Stimulated activated CD8-positive, alpha-beta memory T cell treated with anti-CD3 and anti-CD28 coated beads, Interleukin-15, amount 100 ng/mL, for 24 hours (primary cell): ENCODE results near the gene SEMA3D.

Source experiments
- DNase-seq: peaks from one replicate; pipeline ENCODE4 v3.0.0-alpha.2; 2020; ENCODE audit warnings: low read depth

Gene SEMA3D

GRCh38 chr7:85186521-85187241 is at the start of gene SEMA3D:
Gene SEMA3D (minus strand): TSS chr7:85187056. CDS start chr7:85121891, 65,165 bp downstream.
- DNase-seq: no peak

- no peak for DNase-seq
These were observed 47.9 kb upstream of the SEMA3D start for GRCh38 chr7:85234730-85235129.

GRCh38 chr7:85232068-85232467 is 45.2 kb upstream of the SEMA3D start:
- DNase-seq: no peak

GRCh38 chr7:85230623-85231022 is 43.8 kb upstream of the SEMA3D start:
- no peak for DNase-seq

GRCh38 chr7:85229544-85229943 is 42.7 kb upstream of the SEMA3D start:
- DNase-seq: no peak

- no peak for DNase-seq
These were observed 39.7 kb upstream of the SEMA3D start for GRCh38 chr7:85226361-85227085.

- DNase-seq: no peak
These were observed 37.3 kb upstream of the SEMA3D start for GRCh38 chr7:85224171-85224570.

- no peak for DNase-seq
These were observed 35.7 kb upstream of the SEMA3D start for GRCh38 chr7:85222522-85222921.

- no peak for DNase-seq
These were observed 34.9 kb upstream of the SEMA3D start for GRCh38 chr7:85221796-85222195.

- no peak for DNase-seq
These were observed 33.8 kb upstream of the SEMA3D start for GRCh38 chr7:85220651-85221050.

- no peak for DNase-seq
These were observed 33.2 kb upstream of the SEMA3D start for GRCh38 chr7:85220023-85220422.

- no peak for DNase-seq
These were observed 30.2 kb upstream of the SEMA3D start for GRCh38 chr7:85217085-85217484.

GRCh38 chr7:85215098-85215497 is 28.2 kb upstream of the SEMA3D start:
- DNase-seq: no peak

- no peak for DNase-seq
These were observed 26.6 kb upstream of the SEMA3D start for GRCh38 chr7:85213500-85213899.

- no peak for DNase-seq
These were observed 18.9 kb upstream of the SEMA3D start for GRCh38 chr7:85205754-85206153.

- DNase-seq: no peak
These were observed 17.6 kb upstream of the SEMA3D start for GRCh38 chr7:85204496-85204895.

GRCh38 chr7:85204061-85204460 is 17.2 kb upstream of the SEMA3D start:
- DNase-seq: no peak

GRCh38 chr7:85201209-85201608 is 14.4 kb upstream of the SEMA3D start:
- DNase-seq: no peak

GRCh38 chr7:85196696-85197095 is 9.8 kb upstream of the SEMA3D start:
- no peak for DNase-seq

- no peak for DNase-seq
These were observed 4.5 kb upstream of the SEMA3D start for GRCh38 chr7:85191383-85191782.

GRCh38 chr7:85186083-85186520 is 754 bp downstream of the SEMA3D start:
- no peak for DNase-seq

GRCh38 chr7:85185424-85186082 is 1.3 kb downstream of the SEMA3D start:
- no peak for DNase-seq
